AG08396 (cell line): Measurements from ENCODE around the gene MUC6.

ENCODE experiments used
- DNase-seq: peaks from one replicate; pipeline ENCODE4 v3.0.0; 2012; ENCODE audit warnings: low spot score, mixed read lengths

The MUC6 gene

DNA sequence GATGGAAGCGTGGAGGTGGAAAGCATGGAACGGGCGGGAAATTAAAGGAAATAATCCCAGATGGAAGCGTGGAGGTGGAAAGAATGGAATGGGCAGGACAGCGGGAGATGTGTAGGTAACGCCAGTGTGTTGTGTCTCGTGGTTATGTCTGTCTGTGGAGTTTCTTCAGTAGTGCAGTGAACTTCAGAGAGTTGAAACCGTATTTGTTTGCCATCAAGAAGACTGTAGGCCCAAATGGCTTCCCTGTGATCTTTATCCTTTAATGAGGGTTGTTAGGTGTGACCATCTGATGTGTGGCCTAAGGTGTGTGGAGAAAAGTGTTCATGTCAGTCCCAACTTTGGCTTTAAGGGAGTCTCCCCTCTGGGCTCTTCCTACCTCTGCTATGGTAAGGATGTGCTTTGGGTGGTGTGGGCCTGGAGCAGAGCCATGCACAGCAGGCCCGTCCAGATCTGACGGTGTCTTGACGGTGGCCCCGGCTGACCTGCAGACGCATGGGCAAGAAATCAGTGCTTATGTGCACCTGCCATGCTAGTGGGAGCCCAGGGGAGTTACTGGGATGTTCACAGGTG lies 71.2 kb downstream of the MUC6 start:
- DNase-seq: no peak

GRCh38 chr11:963852-964251 lies 72.7 kb downstream of the MUC6 start:
- DNase-seq: no peak
